ENCODE measurements around the gene A2ML1.
"Not testable (repeated sequence)": the region's sequence is repeated elsewhere in the genome, so short reads cannot be mapped to it uniquely, and the experiment has no call there.

The A2ML1 gene

DNA sequence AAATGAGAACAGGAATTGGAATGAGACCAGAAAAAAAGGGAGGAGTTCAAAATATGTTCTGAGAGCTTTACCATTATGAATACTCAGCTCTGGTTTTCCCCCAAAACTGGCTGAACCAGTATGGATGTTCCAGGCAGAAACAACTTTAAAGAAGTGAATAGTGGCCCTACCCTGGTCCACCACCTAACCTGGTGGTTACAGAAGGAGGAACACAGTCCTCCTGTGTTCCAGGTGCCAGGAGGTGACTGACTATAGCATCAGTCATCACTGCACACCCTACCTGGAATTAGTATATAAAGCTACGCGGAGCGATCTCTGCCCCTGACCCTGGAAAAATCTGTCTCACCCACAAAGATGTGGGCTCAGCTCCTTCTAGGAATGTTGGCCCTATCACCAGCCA lies at the start of gene A2ML1:
Gene A2ML1, plus strand, starts transcription at position 324 of the 400 bp plus-strand sequence. Its CDS starts 31 bp downstream, at position 355.
- no peak for DNase-seq (ENCODE audit: low spot score)

GRCh38 chr12:8773461-8773860 lies 49.0 kb upstream of the A2ML1 start:
- no peak for DNase-seq (ENCODE audit: low spot score)

DNA sequence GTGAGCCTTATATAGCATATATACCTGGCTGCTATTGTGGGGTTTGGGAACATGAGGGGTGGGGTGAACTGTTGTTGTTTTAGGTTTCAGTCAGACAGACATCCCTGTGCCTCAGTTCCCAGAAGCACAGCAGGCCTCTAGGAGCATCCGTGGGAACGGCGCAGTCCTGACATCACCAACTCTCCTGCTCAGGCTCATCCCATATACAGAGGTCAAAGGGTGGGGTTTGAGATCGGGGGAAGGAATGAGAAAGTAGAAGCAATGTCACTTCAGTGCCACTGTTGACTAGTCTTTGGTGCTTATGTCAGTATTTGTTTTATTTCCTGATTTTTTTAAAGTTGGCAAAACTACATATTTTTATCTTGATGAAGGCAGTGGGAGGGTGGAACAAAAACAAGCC lies 43.1 kb upstream of the A2ML1 start:
- no peak for DNase-seq (ENCODE audit: low spot score)

DNA sequence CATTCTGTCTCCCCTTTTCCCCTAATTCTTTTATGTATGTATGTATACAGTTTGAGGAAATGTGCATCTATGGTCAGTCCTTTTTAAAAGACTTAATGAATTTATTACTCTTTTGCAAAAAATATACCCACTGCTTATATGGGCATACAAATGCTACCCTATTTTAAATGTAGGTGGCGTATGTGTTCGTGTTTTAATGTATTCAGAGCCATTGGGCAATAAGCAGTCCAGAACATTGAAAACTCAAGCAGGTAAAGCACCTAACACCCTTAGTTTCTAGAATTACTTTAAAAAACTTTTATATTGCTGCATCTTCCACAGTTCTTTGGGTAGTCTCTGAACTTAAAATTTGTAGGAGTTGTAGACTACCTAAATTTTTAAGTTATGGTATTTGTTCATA lies 42.6 kb upstream of the A2ML1 start:
- no peak for DNase-seq (ENCODE audit: low spot score)

- DNase-seq (ENCODE audit: low spot score), result peak; percentile 28
Measured at GRCh38 chr12:8780389-8780788, 42.0 kb upstream of the A2ML1 start.

DNA sequence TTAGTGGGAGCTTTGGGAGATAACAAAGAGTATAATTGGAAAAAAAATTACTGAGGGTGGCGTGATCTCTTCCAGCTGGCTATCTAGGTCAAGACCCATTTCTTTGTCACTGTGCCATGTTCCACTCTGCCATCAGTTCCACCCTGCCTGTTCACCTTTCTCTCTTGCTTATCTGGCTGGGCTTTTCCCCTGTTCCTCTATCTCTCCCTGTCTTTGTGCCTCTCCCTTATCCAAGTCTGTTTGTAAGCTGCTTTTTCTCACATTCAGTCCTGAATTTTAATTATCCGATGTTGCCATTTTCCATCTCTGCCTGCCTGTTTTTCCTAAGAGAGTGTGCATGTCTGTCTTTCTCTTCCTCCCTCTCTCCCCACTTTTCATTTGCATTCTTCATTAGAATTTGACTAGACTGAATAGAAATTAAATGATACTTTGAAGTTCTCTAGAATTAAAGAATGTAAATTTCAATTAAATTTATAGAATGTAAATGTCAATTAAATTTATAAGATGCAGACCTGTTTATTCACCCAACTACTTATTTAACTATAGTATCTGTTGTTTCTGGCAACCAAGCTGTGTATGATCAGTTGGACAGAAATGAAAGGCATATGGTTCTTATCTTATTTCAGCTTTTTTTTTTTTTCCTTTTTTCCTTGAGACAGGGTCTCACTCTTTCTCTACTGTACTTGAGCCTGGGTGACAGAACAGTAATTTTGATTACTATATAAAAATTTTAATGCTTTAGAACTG lies 40.9 kb upstream of the A2ML1 start:
- DNase-seq (ENCODE audit: low spot score), result no peak

DNA sequence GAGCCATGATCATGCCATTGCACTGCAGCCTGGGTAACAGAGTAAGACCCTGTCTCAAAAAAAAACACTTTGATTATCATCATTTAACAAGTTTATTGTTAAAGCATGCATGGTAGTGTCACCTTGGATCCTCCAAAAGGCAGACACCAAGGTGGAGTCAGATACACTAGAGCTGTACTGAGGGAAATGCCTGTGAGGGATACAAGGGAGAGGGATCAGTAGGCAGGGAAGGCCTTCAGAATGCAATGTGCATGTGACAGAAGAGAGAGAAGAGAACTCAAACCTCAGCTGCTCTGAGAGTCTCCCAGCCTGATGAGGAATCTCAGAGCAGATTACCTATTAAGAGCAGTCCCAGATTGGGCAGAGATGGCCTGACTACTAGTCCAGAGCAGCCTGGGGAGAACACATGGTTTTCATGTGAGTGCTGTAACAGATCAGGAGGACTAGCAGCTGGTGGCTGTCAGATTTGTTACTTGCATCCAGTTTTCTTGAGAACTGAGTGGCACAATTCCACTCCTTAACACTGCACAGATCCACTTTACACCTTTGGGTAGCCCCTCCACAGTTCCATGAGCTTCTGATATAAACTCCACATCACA lies 38.0 kb upstream of the A2ML1 start:
- DNase-seq (ENCODE audit: low spot score), result no peak

DNA sequence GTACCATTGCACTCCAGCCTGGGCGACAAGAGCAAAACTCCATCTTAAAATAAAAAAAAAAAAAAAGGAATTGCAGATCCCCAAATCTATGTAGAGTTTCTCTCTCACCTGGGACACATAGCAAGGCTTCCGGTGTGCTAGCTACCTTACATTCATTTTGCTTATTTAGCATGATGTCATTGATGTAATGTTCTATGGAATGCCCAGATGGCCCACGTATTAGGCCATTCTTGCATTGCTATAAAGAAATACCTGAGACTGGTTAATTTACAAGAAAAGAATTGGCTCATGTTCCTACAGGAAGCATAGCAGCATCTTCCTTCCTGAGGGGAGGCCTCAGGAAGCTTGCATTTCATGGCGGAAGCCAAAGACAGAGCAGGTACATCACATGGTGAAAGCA lies 36.9 kb upstream of the A2ML1 start:
- DNase-seq (ENCODE audit: low spot score), result no peak

DNA sequence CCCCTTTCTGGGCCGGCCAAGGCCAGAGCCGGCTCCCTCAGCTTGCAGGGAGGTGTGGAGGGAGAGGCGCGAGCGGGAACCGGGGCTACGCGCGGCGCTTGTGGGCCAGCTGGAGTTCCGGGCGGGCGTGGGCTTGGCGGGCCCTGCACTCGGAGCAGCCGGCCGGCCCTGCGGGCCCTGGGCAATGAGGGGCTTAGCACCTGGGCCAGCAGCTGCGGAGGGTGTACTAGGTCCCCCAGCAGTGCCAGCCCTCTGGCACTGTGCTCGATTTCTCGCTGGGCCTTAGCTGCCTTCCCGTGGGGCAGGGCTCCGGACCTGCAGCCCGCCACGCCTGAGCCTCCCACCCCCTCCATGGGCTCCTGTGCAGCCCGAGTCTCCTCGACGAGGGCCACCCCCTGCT lies 35.2 kb upstream of the A2ML1 start:
- DNase-seq (ENCODE audit: low spot score), result not testable (repeated sequence)

DNA sequence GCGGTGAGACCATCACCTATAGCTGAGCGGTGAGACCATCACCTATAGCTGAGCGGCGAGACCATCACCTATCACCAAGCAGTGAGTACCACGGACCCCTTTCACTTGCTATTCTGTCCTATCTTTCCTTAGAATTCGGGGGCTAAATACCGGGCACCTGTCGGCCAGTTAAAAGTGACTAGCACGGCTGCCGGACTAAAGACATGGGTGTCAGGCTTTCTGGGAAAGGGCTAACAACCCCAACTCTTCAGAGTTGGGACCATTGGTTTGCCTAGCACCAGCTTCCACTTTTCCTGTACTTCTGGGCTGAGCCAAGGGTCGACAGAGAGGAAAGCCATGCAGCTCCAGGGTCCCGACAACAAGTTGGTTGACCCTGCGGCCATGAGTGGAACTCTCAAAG lies 33.7 kb upstream of the A2ML1 start:
- DNase-seq (ENCODE audit: low spot score), result not testable (repeated sequence)

- DNase-seq (ENCODE audit: low spot score), result not testable (repeated sequence)
Measured at GRCh38 chr12:8789341-8790013, 32.9 kb upstream of the A2ML1 start.

DNA sequence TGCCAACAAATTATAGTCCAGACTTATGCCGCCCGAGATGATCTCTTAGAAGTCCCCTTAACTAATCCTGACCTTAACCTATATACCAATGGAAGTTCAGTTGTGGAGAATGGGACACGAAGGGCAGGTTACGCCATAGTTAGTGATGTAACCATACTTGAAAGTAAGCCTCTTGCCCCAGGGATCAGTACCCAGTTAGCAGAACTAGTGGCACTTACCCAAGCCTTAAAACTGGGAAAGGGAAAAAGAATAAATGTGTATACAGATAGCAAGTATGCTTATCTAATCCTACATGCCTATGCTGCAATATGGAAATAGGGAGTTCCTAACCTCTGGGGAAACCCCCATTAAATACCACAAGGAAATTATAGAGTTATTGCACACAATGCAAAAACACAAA lies 29.2 kb upstream of the A2ML1 start:
- not testable (repeated sequence) for DNase-seq (ENCODE audit: low spot score)

DNA sequence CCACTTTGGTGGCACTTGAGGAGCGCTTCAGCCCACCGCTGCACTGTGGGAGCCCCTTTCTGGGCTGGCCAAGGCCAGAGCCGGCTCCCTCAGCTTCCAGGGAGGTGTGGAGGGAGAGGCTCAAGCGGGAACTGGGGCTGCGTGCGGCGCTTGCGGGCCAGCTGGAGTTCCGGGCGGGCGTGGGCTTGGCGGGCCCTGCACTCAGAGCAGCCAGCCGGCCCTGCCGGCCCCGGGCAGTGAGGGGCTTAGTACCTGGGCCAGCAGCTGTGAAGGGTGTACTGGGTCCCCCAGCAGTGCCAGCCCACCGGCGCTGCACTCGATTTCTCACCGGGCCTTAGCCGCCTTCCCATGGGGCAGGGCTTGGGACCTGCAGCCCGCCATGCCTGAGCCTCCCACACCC lies 27.8 kb upstream of the A2ML1 start:
- not testable (repeated sequence) for DNase-seq (ENCODE audit: low spot score)

GRCh38 chr12:8796831-8797626 lies 25.4 kb upstream of the A2ML1 start:
- no peak for DNase-seq (ENCODE audit: low spot score)

- DNase-seq (ENCODE audit: low spot score), result not testable (repeated sequence)
Measured at GRCh38 chr12:8801213-8801612, 21.2 kb upstream of the A2ML1 start.

GRCh38 chr12:8804833-8805232 lies 17.6 kb upstream of the A2ML1 start:
- not testable (repeated sequence) for DNase-seq (ENCODE audit: low spot score)

GRCh38 chr12:8805487-8805886 lies 16.9 kb upstream of the A2ML1 start:
- DNase-seq (ENCODE audit: low spot score), result not testable (repeated sequence)

DNA sequence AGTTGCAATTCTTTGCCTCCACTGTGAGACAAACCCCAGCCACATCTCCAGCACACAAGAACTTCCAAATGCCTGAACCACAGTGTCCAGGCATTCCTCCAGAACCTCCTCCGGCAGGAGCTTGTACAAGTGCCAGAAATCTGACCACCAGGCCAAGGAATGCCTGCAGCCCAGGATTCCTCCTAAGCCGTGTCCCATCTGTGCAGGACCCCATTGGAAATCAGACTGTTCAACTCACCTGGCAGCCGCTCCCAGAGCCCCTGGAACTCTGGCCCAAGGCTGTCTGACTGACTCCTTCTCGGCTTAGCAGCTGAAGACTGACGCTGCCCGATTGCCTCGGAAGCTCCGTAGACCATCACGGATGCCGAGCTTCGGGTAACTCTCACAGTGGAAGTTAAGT lies 15.3 kb upstream of the A2ML1 start:
- DNase-seq (ENCODE audit: low spot score), result not testable (repeated sequence)

- DNase-seq (ENCODE audit: low spot score), result not testable (repeated sequence)
Measured at GRCh38 chr12:8810112-8810511, 12.3 kb upstream of the A2ML1 start.

- no peak for DNase-seq (ENCODE audit: low spot score)
Measured at GRCh38 chr12:8813572-8814357, 8.7 kb upstream of the A2ML1 start.

DNA sequence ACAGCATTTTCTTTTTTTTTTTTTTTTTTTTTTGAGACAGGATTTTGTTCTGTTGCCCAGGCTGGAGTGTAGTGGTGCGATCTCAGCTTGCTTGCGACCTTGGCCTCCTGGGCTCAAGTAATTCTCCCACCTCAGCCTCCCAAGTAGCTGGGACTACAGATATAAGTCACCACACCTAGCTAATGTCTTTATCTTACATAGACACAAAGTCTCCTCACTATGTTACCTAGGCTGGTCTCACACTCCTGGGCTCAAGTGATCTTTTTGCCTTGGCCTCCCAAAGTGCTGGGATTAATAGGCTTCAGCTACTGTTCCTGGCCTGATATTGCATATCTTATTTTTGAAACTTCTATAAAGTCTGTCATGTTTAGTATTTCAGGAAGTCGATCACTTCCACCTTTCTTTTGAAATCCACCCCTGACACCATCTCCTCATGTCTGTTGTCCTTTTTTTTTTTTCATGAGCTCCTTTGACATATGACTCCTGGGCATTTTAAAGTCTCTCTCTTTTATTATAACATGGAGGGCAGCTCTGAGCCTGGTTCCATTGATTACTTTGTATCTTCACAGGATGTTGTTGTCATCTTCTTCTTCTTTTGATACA lies 5.9 kb upstream of the A2ML1 start:
- no peak for DNase-seq (ENCODE audit: low spot score)

All from D341Med (cell line).